M059J (cell line): ENCODE data around the gene KRT84. TPM values are rescaled to one million over a fixed set of nuclear protein-coding genes. Genes with fewer than 3 reads are reported as not detected.

Source experiments
- DNase-seq: peaks from one replicate; pipeline ENCODE4 v3.0.0-alpha.2; 2012; ENCODE audit warnings: low read depth
- total RNA-seq: library from RNA; depleted of rRNA; stranded (reverse); fragments of >200 nt; shearing (Covaris generic); gene quantifications from 2 replicates; pipeline ENCODE4 v1.2.3, GENCODE V29; 2014; rRNA removed

Gene KRT84
- total RNA-seq: not detected in 2 replicates

GRCh38 chr12:52385226-52385702, at the start of gene KRT84:
Gene KRT84, minus strand, starts transcription at chr12:52385652. Its CDS starts 67 bp downstream, at chr12:52385585.
- DNase-seq: no peak

GRCh38 chr12:52434760-52435530, 49.5 kb upstream of the KRT84 start:
- DNase-seq: peak; percentile 63

GRCh38 chr12:52434081-52434733, 48.8 kb upstream of the KRT84 start, which contains the start of gene KRT75:
Gene KRT75, minus strand, starts transcription at chr12:52434371. Its CDS starts 67 bp downstream, at chr12:52434304.
- peak; percentile 56 for DNase-seq

GRCh38 chr12:52433501-52434080, 48.1 kb upstream of the KRT84 start:
- DNase-seq: no peak

GRCh38 chr12:52432559-52433207, 47.2 kb upstream of the KRT84 start:
- no peak for DNase-seq

GRCh38 chr12:52428121-52428520, 42.7 kb upstream of the KRT84 start:
- no peak for DNase-seq

GRCh38 chr12:52427083-52427482, 41.6 kb upstream of the KRT84 start:
- DNase-seq: no peak

GRCh38 chr12:52426034-52426433, 40.6 kb upstream of the KRT84 start:
- no peak for DNase-seq

- DNase-seq: no peak
These were observed 40.0 kb upstream of the KRT84 start for GRCh38 chr12:52425466-52425865.

- peak; percentile 37 for DNase-seq
These were observed 38.4 kb upstream of the KRT84 start for GRCh38 chr12:52423661-52424500.

GRCh38 chr12:52423035-52423434, 37.6 kb upstream of the KRT84 start:
- DNase-seq: no peak

GRCh38 chr12:52419656-52420055, 34.2 kb upstream of the KRT84 start:
- peak; percentile 59 for DNase-seq

GRCh38 chr12:52418576-52419110, 33.2 kb upstream of the KRT84 start:
- no peak for DNase-seq

- no peak for DNase-seq
These were observed 32.3 kb upstream of the KRT84 start for GRCh38 chr12:52417740-52418139.

- no peak for DNase-seq
These were observed 31.3 kb upstream of the KRT84 start for GRCh38 chr12:52416795-52417194.

- DNase-seq: peak; percentile 92
These were observed 30.7 kb upstream of the KRT84 start for GRCh38 chr12:52415870-52416750.

- no peak for DNase-seq
These were observed 29.5 kb upstream of the KRT84 start for GRCh38 chr12:52414936-52415335.

- no peak for DNase-seq
These were observed 28.4 kb upstream of the KRT84 start for GRCh38 chr12:52413782-52414345.

GRCh38 chr12:52413202-52413601, 27.8 kb upstream of the KRT84 start:
- DNase-seq: peak; percentile 30
